ENCODE measurements around the gene ZNF273. TPM values are rescaled to one million over a fixed set of nuclear protein-coding genes. Genes with fewer than 3 reads are reported as not detected.
"Not testable (repeated sequence)": the region's sequence is repeated elsewhere in the genome, so short reads cannot be mapped to it uniquely, and the experiment has no call there.

Gene ZNF273
- total RNA-seq, 1 experiment from 2014 or later, result 6.6 TPM

GRCh38 chr7:64938540-64938939, 35.5 kb downstream of the ZNF273 start:
- Histone ChIP-seq H3K36me3 (ENCODE audit: control insufficient read depth in 1 of 2, insufficient read depth in 2 of 2, low read length in 2 of 2) (no peaks in the 10 kb centered on the region), H3K4me1 (ENCODE audit: control insufficient read depth in 1 of 2, insufficient read depth in 2 of 2, low read length in 2 of 2) (no peaks in the 10 kb centered on the region), H3K4me3 (replicated peaks in 1 of 2; ENCODE audit: low read depth in 1 of 2, low read length in 2 of 2) (no peak overlapping the region), H2AFZ (ENCODE audit: low read depth, low read length, poor library complexity, severe bottlenecking) (no peak overlapping the region), H3K79me2 (ENCODE audit: insufficient read depth, low read length) (no peaks in the 10 kb centered on the region), H3K9me2 (ENCODE audit: insufficient read depth) (no peaks in the 10 kb centered on the region), H3K27ac (ENCODE audit: low read depth, low read length) (no peak overlapping the region), H4K20me1 (ENCODE audit: insufficient read depth) (no peaks in the 10 kb centered on the region), H3K9ac (ENCODE audit: low read length) (no peak overlapping the region), H3K9me3 (ENCODE audit: control insufficient read depth in 1 of 2, insufficient read depth in 1 of 2, low read depth in 1 of 2, low read length in 2 of 2) (peaks cover 0 to 12% of the 10 kb centered on the region in 2 experiments; a peak in 2 of 4 replicates), H3K4me2 (ENCODE audit: low read length) (no peak overlapping the region), H3K27me3 (ENCODE audit: insufficient read depth, low read length) (no peaks in the 10 kb centered on the region)
- POLR2A ChIA-PET, result no interaction called here
- no peak for ATAC-seq
- RAD21 ChIA-PET (ENCODE audit: low non-redundant PET in 1 of 2, low total read pairs in 2 of 2, uncharacterized antibody in 2 of 2, unreplicated experiment in 2 of 2), result no interaction called here
- intact Hi-C loops (cut with micrococcal nuclease), result no loop called here
- no peak for DNase-seq (ENCODE audit: low read depth, low spot score)
- no peak for TF ChIP-seq SP1 (IDR thresholded peaks at IDR 0.05; ENCODE audit: low read depth)
- no peak for TF ChIP-seq MAX (IDR thresholded peaks at IDR 0.05)
- TF ChIP-seq FOSL1 (IDR thresholded peaks at IDR 0.05; ENCODE audit: low read depth), result no peak
- TF ChIP-seq POLR2AphosphoS5 (IDR thresholded peaks at IDR 0.05; ENCODE audit: low read depth, low read length), result no peak
- no peak for TF ChIP-seq CBX3 (IDR thresholded peaks at IDR 0.05; ENCODE audit: low read depth)
- no peak for TF ChIP-seq POLR2A (IDR thresholded peaks at IDR 0.05; ENCODE audit: borderline replicate concordance, extremely low read depth, insufficient read depth, insufficient read length)
- TF ChIP-seq JUND (IDR thresholded peaks at IDR 0.05), result no peak
- CTCF ChIA-PET, result no interaction called here
- BruUV-seq (replicated peaks), result no TSS peak

- CTCF ChIA-PET; ATAC-seq; DNase-seq (ENCODE audit: low read depth, low spot score); intact Hi-C loops (cut with micrococcal nuclease); H3K9me3 ChIP-seq (ENCODE audit: control insufficient read depth in 1 of 2, insufficient read depth in 1 of 2, low read depth in 1 of 2, low read length in 2 of 2); RAD21 ChIA-PET (ENCODE audit: low non-redundant PET in 1 of 2, low total read pairs in 2 of 2, uncharacterized antibody in 2 of 2, unreplicated experiment in 2 of 2); H3K27me3 ChIP-seq (ENCODE audit: insufficient read depth, low read length); H3K4me1 ChIP-seq (ENCODE audit: control insufficient read depth in 1 of 2, insufficient read depth in 2 of 2, low read length in 2 of 2); H3K9me2 ChIP-seq (ENCODE audit: insufficient read depth); H2AFZ ChIP-seq (ENCODE audit: low read depth, low read length, poor library complexity, severe bottlenecking); POLR2A ChIA-PET; H3K4me3 ChIP-seq (replicated peaks in 1 of 2; ENCODE audit: low read depth in 1 of 2, low read length in 2 of 2); H3K79me2 ChIP-seq (ENCODE audit: insufficient read depth, low read length); H3K36me3 ChIP-seq (ENCODE audit: control insufficient read depth in 1 of 2, insufficient read depth in 2 of 2, low read length in 2 of 2); H3K27ac ChIP-seq (ENCODE audit: low read depth, low read length); H3K4me2 ChIP-seq (ENCODE audit: low read length); BruUV-seq (replicated peaks); H4K20me1 ChIP-seq (ENCODE audit: insufficient read depth); H3K9ac ChIP-seq (ENCODE audit: low read length): not testable (repeated sequence)
Measured at GRCh38 chr7:64940021-64940420, 36.9 kb downstream of the ZNF273 start.

GRCh38 chr7:64944667-64945502, 41.8 kb downstream of the ZNF273 start:
- H3K36me3 ChIP-seq (ENCODE audit: control insufficient read depth in 1 of 2, insufficient read depth in 2 of 2, low read length in 2 of 2); BruUV-seq (replicated peaks); CTCF ChIA-PET; H2AFZ ChIP-seq (ENCODE audit: low read depth, low read length, poor library complexity, severe bottlenecking); H3K27me3 ChIP-seq (ENCODE audit: insufficient read depth, low read length); POLR2A ChIA-PET; RAD21 ChIA-PET (ENCODE audit: low non-redundant PET in 1 of 2, low total read pairs in 2 of 2, uncharacterized antibody in 2 of 2, unreplicated experiment in 2 of 2); H3K9me3 ChIP-seq (ENCODE audit: control insufficient read depth in 1 of 2, insufficient read depth in 1 of 2, low read depth in 1 of 2, low read length in 2 of 2); H3K27ac ChIP-seq (ENCODE audit: low read depth, low read length); H4K20me1 ChIP-seq (ENCODE audit: insufficient read depth); DNase-seq (ENCODE audit: low read depth, low spot score); H3K9me2 ChIP-seq (ENCODE audit: insufficient read depth); H3K4me2 ChIP-seq (ENCODE audit: low read length); intact Hi-C loops (cut with micrococcal nuclease); H3K79me2 ChIP-seq (ENCODE audit: insufficient read depth, low read length); H3K4me1 ChIP-seq (ENCODE audit: control insufficient read depth in 1 of 2, insufficient read depth in 2 of 2, low read length in 2 of 2); ATAC-seq; H3K9ac ChIP-seq (ENCODE audit: low read length); H3K4me3 ChIP-seq (replicated peaks in 1 of 2; ENCODE audit: low read depth in 1 of 2, low read length in 2 of 2): not testable (repeated sequence)
